Stimulated activated CD8-positive, alpha-beta memory T cell treated with anti-CD3 and anti-CD28 coated beads, Interleukin-4, amount 100 ng/mL, for 4 hours (primary cell): Measurements from ENCODE around the gene SGMS1.

Experiments
- DNase-seq, 2 donors: peaks; one replicate each; pipeline ENCODE4 v3.0.0-alpha.2; 2020; ENCODE audit warnings: low read depth in 2 of 2, low spot score in 1 of 2

SGMS1 gene

GRCh38 chr10:50613150-50613549 is 10.6 kb downstream of the SGMS1 start:
- no peak for DNase-seq

GRCh38 chr10:50610368-50610767 is 13.4 kb downstream of the SGMS1 start:
- DNase-seq, result no peak

- no peak for DNase-seq
These were observed 16.3 kb downstream of the SGMS1 start for GRCh38 chr10:50607356-50607925.

- DNase-seq, result no peak
These were observed 17.8 kb downstream of the SGMS1 start for GRCh38 chr10:50605951-50606270.

- DNase-seq, result no peak
These were observed 18.3 kb downstream of the SGMS1 start for GRCh38 chr10:50605269-50605950.

GRCh38 chr10:50604809-50605208 is 18.9 kb downstream of the SGMS1 start:
- no peak for DNase-seq

- no peak for DNase-seq
These were observed 19.6 kb downstream of the SGMS1 start for GRCh38 chr10:50604049-50604640.

GRCh38 chr10:50603151-50603850 is 20.5 kb downstream of the SGMS1 start:
- DNase-seq, result no peak

- DNase-seq, result no peak
These were observed 21.8 kb downstream of the SGMS1 start for GRCh38 chr10:50601974-50602373.

- no peak for DNase-seq
These were observed 22.8 kb downstream of the SGMS1 start for GRCh38 chr10:50600831-50601477.

GRCh38 chr10:50600286-50600685 is 23.5 kb downstream of the SGMS1 start:
- DNase-seq, result no peak

GRCh38 chr10:50596897-50597296 is 26.9 kb downstream of the SGMS1 start:
- no peak for DNase-seq

- no peak for DNase-seq
These were observed 27.3 kb downstream of the SGMS1 start for GRCh38 chr10:50596456-50596855.

GRCh38 chr10:50595785-50596184 is 28.0 kb downstream of the SGMS1 start:
- DNase-seq, result no peak

GRCh38 chr10:50593523-50594376 is 30.0 kb downstream of the SGMS1 start:
- no peak for DNase-seq

- DNase-seq, result no peak
These were observed 30.8 kb downstream of the SGMS1 start for GRCh38 chr10:50592961-50593418.

- no peak for DNase-seq
These were observed 32.8 kb downstream of the SGMS1 start for GRCh38 chr10:50590935-50591334.

GRCh38 chr10:50586740-50587088 is 37.0 kb downstream of the SGMS1 start:
- DNase-seq, result no peak

GRCh38 chr10:50585921-50586739 is 37.6 kb downstream of the SGMS1 start:
- no peak for DNase-seq
